Esophagus squamous epithelium (tissue), 5 donors: ENCODE data around the gene ZNF296. TPM values are rescaled to one million over a fixed set of nuclear protein-coding genes. Genes with fewer than 3 reads are reported as not detected.

Source experiments
- DNase-seq: peaks from one replicate; lab custom pipeline; 2025; lab: John Stamatoyannopoulos, UW
- H3K27ac ChIP-seq, 4 donors: fragments of 200-600 bp; sonication (generic); one replicate each; pipeline ENCODE4 v1.5.1; 2016 to 2019; ENCODE audit warnings: mild to moderate bottlenecking in 1 of 4
- H3K27me3 ChIP-seq, 4 donors: fragments of 200-600 bp; sonication (generic); 1 replicate in 3 of 4; 2 replicates in 1 of 4; pipeline versions ENCODE4 v1.5.1 to v1.6.0; 2017 to 2021; ENCODE audit warnings: antibody characterized with exemption in 1 of 4
- H3K36me3 ChIP-seq, 3 donors: fragments of 200-600 bp; sonication (generic); one replicate each; pipeline ENCODE4 v1.5.1; 2016 to 2019
- H3K4me1 ChIP-seq, 3 donors: fragments of 200-600 bp; sonication (generic); one replicate each; pipeline ENCODE4 v1.5.1; 2017 to 2019
- H3K4me3 ChIP-seq, 4 donors: fragments of 200-600 bp; sonication (generic); 1 replicate in 3 of 4; 2 replicates in 1 of 4; pipeline ENCODE4 v1.5.1; 2016 to 2019; ENCODE audit warnings: mild to moderate bottlenecking in 2 of 4, moderate library complexity in 1 of 4
- H3K9me3 ChIP-seq, 3 donors: fragments of 200-600 bp; sonication (generic); one replicate each; pipeline ENCODE4 v1.5.1; 2016 to 2019
- CTCF ChIP-seq, 6 experiments: fragments of 450-650 bp in 4 of 6; fragments of 200-600 bp in 2 of 6; sonication (generic) in 2 of 6; IDR thresholded peaks; one replicate each; pipeline ENCODE4 v1.5.1; 2016 to 2019; ENCODE audit warnings: antibody characterized with exemption in 6 of 6, mild to moderate bottlenecking in 4 of 6, moderate library complexity in 4 of 6
- POLR2A ChIP-seq, 4 donors: fragments of 450-650 bp; IDR thresholded peaks; one replicate each; pipeline ENCODE4 v1.6.1; 2017; ENCODE audit warnings: antibody characterized with exemption in 4 of 4, mild to moderate bottlenecking in 4 of 4, moderate library complexity in 3 of 4
- WGBS, 2 donors: methylation state at CpG; one replicate each; pipeline ENCODE4 v1.1.5; 2018; 5-methylcytosine and 5-hydroxymethylcytosine counted together
- intact Hi-C: fragments of 100-400 bp; cut with DNase I; formaldehyde crosslinking; loops from one replicate; pipeline ENCODE4 v1.15.0; 2022
- total RNA-seq, 4 donors: library from RNA; depleted of rRNA; stranded (reverse); fragments of >200 nt; gene quantifications; one replicate each; pipeline ENCODE4 v1.1.0, GENCODE V29; 2016
- donor health status: DM: yes; HTN: yes; CAD: no.

ZNF296 gene
- total RNA-seq, 4 donors from 2014 or later = 4.0 to 17.7 (median 4.5) TPM

- Histone ChIP-seq H3K36me3 (peaks cover 2 to 74% (median 30%) of the 10 kb centered on the region in 3 donors), H3K27ac (no peak overlapping the region), H3K4me1 (peaks cover 20 to 93% (median 38%) of the 10 kb centered on the region in 3 donors), H3K27me3 (no peaks in the 10 kb centered on the region), H3K9me3 (no peaks in the 10 kb centered on the region), H3K4me3 (no peak overlapping the region)
- intact Hi-C loops = no loop called here
- DNase-seq = no peak
- WGBS, 2 donors = 72 to 86% methylated on average over 7 to 12 of the region's 14 CpGs
- TF ChIP-seq CTCF (IDR thresholded peaks at IDR 0.05) = no peak
- no peak for TF ChIP-seq POLR2A (IDR thresholded peaks at IDR 0.05)
Measured at GRCh38 chr19:45045671-45046353, 30.5 kb downstream of the ZNF296 start.

- no peak overlapping the region for H3K27ac ChIP-seq
- WGBS, 2 donors = 64 to 67% methylated on average over 5 to 6 of the region's 6 CpGs
- TF ChIP-seq POLR2A (IDR thresholded peaks at IDR 0.05) (no peak), CTCF (IDR thresholded peaks at IDR 0.05) (no peak)
- H3K4me3 ChIP-seq = no peak overlapping the region
- H3K27me3 ChIP-seq = no peaks in the 10 kb centered on the region
- peaks cover 29 to 70% (median 32%) of the 10 kb centered on the region in 3 donors for H3K4me1 ChIP-seq
- no peak for DNase-seq
- H3K9me3 ChIP-seq = no peaks in the 10 kb centered on the region
- peaks cover 6 to 72% (median 25%) of the 10 kb centered on the region in 3 donors for H3K36me3 ChIP-seq
- intact Hi-C loops = no loop called here
Measured at GRCh38 chr19:45041125-45041524, 35.2 kb downstream of the ZNF296 start.

- 51 to 73% methylated on average over 14 to 17 of the region's 19 CpGs for WGBS, 2 donors
- peaks cover 9 to 71% (median 25%) of the 10 kb centered on the region in 3 donors for H3K36me3 ChIP-seq
Measured at GRCh38 chr19:45040059-45040771, 36.1 kb downstream of the ZNF296 start.

GRCh38 chr19:45038931-45039893, 37.1 kb downstream of the ZNF296 start, which contains the start of gene CLASRP:
Gene CLASRP, plus strand, starts transcription at chr19:45039045. Its CDS starts 1,168 bp downstream, at chr19:45040213.
- WGBS, 2 donors = 2% methylated on average over 39 to 61 of the region's 62 CpGs
- peak; percentile 44 for DNase-seq
- intact Hi-C loops = no loop called here
- no peaks in the 10 kb centered on the region for H3K9me3 ChIP-seq
- peaks cover 9 to 71% (median 23%) of the 10 kb centered on the region in 3 donors for H3K36me3 ChIP-seq
- H3K4me1 ChIP-seq = peaks cover 18 to 51% (median 32%) of the 10 kb centered on the region in 3 donors
- H3K27me3 ChIP-seq = no peaks in the 10 kb centered on the region
- peak within 1 kb of the TSS; percentile 73 to 92 (median 89) for H3K4me3 ChIP-seq
- peak in 3 of 4 donors; percentile 78 to 97 (median 92) for TF ChIP-seq POLR2A (IDR thresholded peaks at IDR 0.05)
- TF ChIP-seq CTCF (IDR thresholded peaks at IDR 0.05) = peak in 1 of 6 experiments; percentile 31
- peak within 1 kb of the TSS; percentile 94 to 99 (median 98) for H3K27ac ChIP-seq

More at GRCh38 chr19:45040059-45040771, 36.1 kb downstream of the ZNF296 start:
- Histone ChIP-seq H3K27ac (peak overlapping the region; percentile 94 to 99 (median 98)), H3K4me1 (peaks cover 20 to 61% (median 32%) of the 10 kb centered on the region in 3 donors), H3K4me3 (peak overlapping the region in 3 of 4 donors; percentile 73 to 92 (median 88)), H3K9me3 (no peaks in the 10 kb centered on the region), H3K27me3 (no peaks in the 10 kb centered on the region)
- DNase-seq = no peak
- TF ChIP-seq CTCF (IDR thresholded peaks at IDR 0.05) = no peak
- TF ChIP-seq POLR2A (IDR thresholded peaks at IDR 0.05) = no peak
- intact Hi-C loops = no loop called here
